Progenitor cell of endocrine pancreas (in vitro differentiated cells): Measurements from ENCODE around the gene RBFOX1. TPM values are rescaled to one million over a fixed set of nuclear protein-coding genes. Genes with fewer than 3 reads are reported as not detected.

Source experiments
- DNase-seq: peaks from one replicate; pipeline ENCODE4 v3.0.0; 2021; ENCODE audit warnings: low spot score; ENCODE audit not compliant: unreplicated experiment
- H3K27ac Mint-ChIP-seq: 2 replicates; pipeline ENCODE4 v1.8.0; 2021; ENCODE audit warnings: mild to moderate bottlenecking, moderate library complexity, mixed read lengths
- H3K27me3 Mint-ChIP-seq: 2 replicates; pipeline ENCODE4 v1.8.0; 2021; ENCODE audit warnings: mixed read lengths
- H3K36me3 Mint-ChIP-seq: 2 replicates; pipeline ENCODE4 v1.8.0; 2022; ENCODE audit warnings: mixed read lengths; ENCODE audit not compliant: insufficient read depth
- H3K4me1 Mint-ChIP-seq: 2 replicates; pipeline ENCODE4 v1.8.0; 2021; ENCODE audit warnings: low read depth, mixed read lengths
- H3K4me3 Mint-ChIP-seq: 2 replicates; pipeline ENCODE4 v1.8.0; 2021; ENCODE audit warnings: low read depth, mild to moderate bottlenecking, moderate library complexity, mixed read lengths
- H3K9me3 Mint-ChIP-seq: 2 replicates; pipeline ENCODE4 v1.8.0; 2021; ENCODE audit warnings: low read depth, mixed read lengths
- CTCF ChIP-seq: fragments of 200-600 bp; sonication (generic); IDR thresholded peaks from one replicate; pipeline ENCODE4 v1.5.0; 2021; ENCODE audit warnings: antibody characterized with exemption, mild to moderate bottlenecking; ENCODE audit not compliant: unreplicated experiment
- long read RNA-seq: library from polyadenylated mRNA; unstranded; transcript quantifications from one replicate; pipeline ENCODE4 v2.0.0, GENCODE V29; 2020
- total RNA-seq: library from RNA; stranded (reverse); gene quantifications from 2 replicates; pipeline ENCODE4 v1.2.1, GENCODE V29; 2021

RBFOX1 gene
- 0.29 and 1.0 TPM in 2 replicates for total RNA-seq
- long read RNA-seq, partial matches to known transcripts: 0 of 1 reads
- long read RNA-seq, other reads (novel, unspliced or antisense): 1 of 1 reads

DNA sequence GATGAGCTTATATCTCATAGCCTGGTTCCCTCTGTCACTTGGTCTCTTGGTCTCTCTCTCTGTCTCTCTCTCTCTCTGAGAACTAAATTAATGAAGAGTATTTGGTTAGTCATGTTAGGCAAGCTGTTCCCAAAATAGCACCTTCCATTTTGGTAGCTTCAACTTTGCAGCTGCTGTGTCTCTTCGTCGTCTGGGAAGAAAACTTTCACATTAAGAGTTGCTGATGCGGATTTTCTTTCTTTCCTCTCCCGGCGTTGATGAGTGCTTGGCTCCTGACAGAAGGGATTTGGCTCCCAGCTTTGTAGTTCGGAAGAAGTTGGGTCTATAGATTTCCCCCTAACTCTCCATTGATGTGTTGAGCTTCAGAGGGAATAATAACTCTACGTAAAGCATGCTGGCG is at the start of gene RBFOX1:
RBFOX1 (plus strand) TSS at position 235 of the 400 bp plus-strand sequence.
- H3K4me3 Mint-ChIP-seq: peak within 1 kb of the TSS; percentile 19
- H3K36me3 Mint-ChIP-seq: no peaks in the 10 kb centered on the region
- H3K9me3 Mint-ChIP-seq: no peaks in the 10 kb centered on the region
- DNase-seq: no peak
- no peak for TF ChIP-seq CTCF
- peaks cover 56% of the 10 kb centered on the region for H3K4me1 Mint-ChIP-seq
- no peaks in the 10 kb centered on the region for H3K27me3 Mint-ChIP-seq
- peak within 1 kb of the TSS; percentile 87 for H3K27ac Mint-ChIP-seq

GRCh38 chr16:7284780-7285179 is 47.9 kb upstream of the RBFOX1 start:
- TF ChIP-seq CTCF: no peak
- peaks cover 5% of the 10 kb centered on the region for H3K9me3 Mint-ChIP-seq
- H3K4me3 Mint-ChIP-seq: no peak overlapping the region
- peaks cover 15% of the 10 kb centered on the region for H3K27me3 Mint-ChIP-seq
- no peak overlapping the region for H3K27ac Mint-ChIP-seq
- no peaks in the 10 kb centered on the region for H3K36me3 Mint-ChIP-seq
- no peak for DNase-seq
- no peaks in the 10 kb centered on the region for H3K4me1 Mint-ChIP-seq

DNA sequence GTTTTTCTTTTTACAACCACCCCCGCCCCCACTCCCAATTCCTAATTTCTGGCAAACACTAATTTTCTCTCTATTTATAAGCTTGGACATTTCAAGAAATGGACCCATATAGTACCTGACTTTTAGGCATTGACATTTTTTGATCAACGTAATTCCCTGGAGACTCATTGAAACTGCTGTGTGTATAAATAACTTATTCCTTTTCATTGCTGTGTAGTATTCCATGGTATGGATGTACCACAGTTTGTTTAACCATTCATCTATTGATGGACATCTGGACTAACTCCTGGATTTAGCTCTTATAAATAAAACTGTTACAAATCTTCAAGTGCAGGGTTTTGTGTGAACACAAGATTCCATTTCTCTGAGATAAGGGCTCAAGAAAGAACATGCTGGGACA is 47.1 kb upstream of the RBFOX1 start:
- H3K36me3 Mint-ChIP-seq: no peaks in the 10 kb centered on the region
- H3K9me3 Mint-ChIP-seq: peaks cover 5% of the 10 kb centered on the region
- no peak overlapping the region for H3K27ac Mint-ChIP-seq
- no peak for DNase-seq
- TF ChIP-seq CTCF: no peak
- peaks cover 15% of the 10 kb centered on the region for H3K27me3 Mint-ChIP-seq
- no peaks in the 10 kb centered on the region for H3K4me1 Mint-ChIP-seq
- H3K4me3 Mint-ChIP-seq: no peak overlapping the region

DNA sequence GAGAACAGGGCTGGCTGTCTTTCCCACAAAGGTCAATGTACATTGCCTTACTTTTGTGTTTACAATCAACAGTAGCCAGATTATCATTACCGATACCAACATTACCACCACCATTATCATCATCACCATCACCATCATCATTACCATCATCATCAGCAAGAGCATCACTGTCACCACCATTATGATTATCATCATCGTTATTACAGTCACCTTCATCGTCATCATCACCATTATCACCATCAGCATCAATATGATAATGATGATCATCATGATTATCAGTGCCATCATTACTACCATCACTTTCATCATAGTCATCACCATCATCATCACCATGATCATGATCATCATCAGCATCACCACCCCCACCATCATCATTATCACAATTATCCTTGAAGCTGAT is 43.3 kb upstream of the RBFOX1 start:
- Mint-ChIP-seq H3K9me3 (peaks cover 5% of the 10 kb centered on the region), H3K4me3 (no peak overlapping the region), H3K27ac (no peak overlapping the region), H3K27me3 (peaks cover 7% of the 10 kb centered on the region), H3K4me1 (no peaks in the 10 kb centered on the region), H3K36me3 (no peaks in the 10 kb centered on the region)
- no peak for DNase-seq
- no peak for TF ChIP-seq CTCF

- TF ChIP-seq CTCF: no peak
- Mint-ChIP-seq H3K27ac (no peak overlapping the region), H3K36me3 (no peaks in the 10 kb centered on the region), H3K4me1 (no peaks in the 10 kb centered on the region), H3K4me3 (no peak overlapping the region), H3K27me3 (peaks cover 7% of the 10 kb centered on the region), H3K9me3 (peaks cover under 1% of the 10 kb centered on the region)
- DNase-seq: no peak
These were observed 42.0 kb upstream of the RBFOX1 start for GRCh38 chr16:7290682-7291081.
